Fibroblast of lung (primary cell): ENCODE data around the gene ECEL1. TPM values are rescaled to one million over a fixed set of nuclear protein-coding genes. Genes with fewer than 3 reads are reported as not detected.

ENCODE experiments used
- DNase-seq, 2 donors: peaks; one replicate each; pipeline versions ENCODE4 v3.0.0 to v3.0.0-alpha.2; 2010; ENCODE audit warnings: low read depth in 2 of 2
- H2AFZ ChIP-seq: 2 replicates; pipeline ENCODE4 v1.5.1; 2012; ENCODE audit warnings: low read length, control low read depth, inconsistent platforms
- H3K27ac ChIP-seq: 2 replicates; pipeline ENCODE4 v1.5.1; 2011; ENCODE audit warnings: low read length, control low read depth; ENCODE audit not compliant: insufficient read depth
- H3K27me3 ChIP-seq: 2 replicates; pipeline ENCODE4 v1.5.1; 2011; ENCODE audit warnings: mild to moderate bottlenecking, low read length; ENCODE audit not compliant: control insufficient read depth, insufficient read depth
- H3K36me3 ChIP-seq: 2 replicates; pipeline ENCODE4 v1.5.1; 2011; ENCODE audit warnings: low read length; ENCODE audit not compliant: control insufficient read depth, insufficient read depth
- H3K4me1 ChIP-seq: 2 replicates; pipeline ENCODE4 v1.5.1; 2011; ENCODE audit warnings: low read length; ENCODE audit not compliant: control insufficient read depth, insufficient read depth; ENCODE audit errors: extremely low read depth
- H3K4me2 ChIP-seq: 2 replicates; pipeline ENCODE4 v1.5.1; 2011; ENCODE audit warnings: low read length, control low read depth; ENCODE audit not compliant: insufficient read depth; ENCODE audit errors: extremely low read depth
- H3K4me3 ChIP-seq, 4 experiments: fragments of 200-600 bp in 1 of 4; sonication (generic) in 1 of 4; replicated peaks in 1 of 4; 2 replicates each; pipeline ENCODE4 v1.5.1; 2011 to 2016; ENCODE audit warnings: low read length in 4 of 4, low read depth in 3 of 4, mild to moderate bottlenecking in 3 of 4, control low read depth in 2 of 4, inconsistent platforms in 1 of 4, mixed read lengths in 1 of 4; ENCODE audit not compliant: insufficient read depth in 1 of 4; ENCODE audit errors: control extremely low read depth in 1 of 4
- H3K79me2 ChIP-seq: 2 replicates; pipeline ENCODE4 v1.5.1; 2012; ENCODE audit warnings: mild to moderate bottlenecking, low read length, inconsistent platforms; ENCODE audit not compliant: control insufficient read depth, insufficient read depth
- H3K9ac ChIP-seq: 2 replicates; pipeline ENCODE4 v1.5.1; 2011; ENCODE audit warnings: mild to moderate bottlenecking, low read length, control low read depth; ENCODE audit not compliant: insufficient read depth
- H3K9me3 ChIP-seq: 2 replicates; pipeline ENCODE4 v1.5.1; 2012; ENCODE audit warnings: low read depth, low read length; ENCODE audit not compliant: control insufficient read depth, insufficient read depth
- H4K20me1 ChIP-seq: 2 replicates; pipeline ENCODE4 v1.5.1; 2011; ENCODE audit warnings: low read length; ENCODE audit not compliant: control insufficient read depth, insufficient read depth; ENCODE audit errors: extremely low read depth
- EZH2 ChIP-seq: IDR thresholded peaks from 2 replicates; pipeline ENCODE4 v1.5.1; 2012; ENCODE audit warnings: low read length, control low read depth, mild to moderate bottlenecking; ENCODE audit errors: missing control alignments
- polyA plus RNA-seq, 2 donors: library from polyadenylated mRNA; depleted of rRNA in 1 of 2; stranded (reverse) in 1 of 2; unstranded in 1 of 2; fragments of >200 nt; gene quantifications; 2 replicates each; pipeline ENCODE4 v1.2.1, GENCODE V29; 2011 to 2012; ENCODE audit warnings: missing spikeins in 1 of 2
- total RNA-seq: library from RNA; depleted of rRNA; stranded (reverse); fragments of >200 nt; gene quantifications from 2 replicates; pipeline ENCODE4 v1.2.1, GENCODE V29; 2014
- TF ChIP-seq, protein P1 (sequence below), 2 donors: IDR thresholded peaks in 1 of 2; conservative IDR thresholded peaks in 1 of 2; 1 replicate in 1 of 2; 2 replicates in 1 of 2; pipeline ENCODE4 v1.5.1; 2011 to 2012; ENCODE audit warnings: low read length in 2 of 2, control low read depth in 1 of 2, inconsistent platforms in 1 of 2, low read depth in 1 of 2, mild to moderate bottlenecking in 1 of 2

Gene ECEL1
- total and polyA plus RNA-seq, 2 donors (not counting 1 experiment from before 2014, with no cell fraction given): not detected

- H3K4me2 ChIP-seq: no peak overlapping the region
- H3K27ac ChIP-seq: no peak overlapping the region
- no peaks in the 10 kb centered on the region for H3K79me2 ChIP-seq
- H2AFZ ChIP-seq: no peak overlapping the region
- H3K9me3 ChIP-seq: no peaks in the 10 kb centered on the region
- H3K36me3 ChIP-seq: no peaks in the 10 kb centered on the region
- TF ChIP-seq, protein P1, sequence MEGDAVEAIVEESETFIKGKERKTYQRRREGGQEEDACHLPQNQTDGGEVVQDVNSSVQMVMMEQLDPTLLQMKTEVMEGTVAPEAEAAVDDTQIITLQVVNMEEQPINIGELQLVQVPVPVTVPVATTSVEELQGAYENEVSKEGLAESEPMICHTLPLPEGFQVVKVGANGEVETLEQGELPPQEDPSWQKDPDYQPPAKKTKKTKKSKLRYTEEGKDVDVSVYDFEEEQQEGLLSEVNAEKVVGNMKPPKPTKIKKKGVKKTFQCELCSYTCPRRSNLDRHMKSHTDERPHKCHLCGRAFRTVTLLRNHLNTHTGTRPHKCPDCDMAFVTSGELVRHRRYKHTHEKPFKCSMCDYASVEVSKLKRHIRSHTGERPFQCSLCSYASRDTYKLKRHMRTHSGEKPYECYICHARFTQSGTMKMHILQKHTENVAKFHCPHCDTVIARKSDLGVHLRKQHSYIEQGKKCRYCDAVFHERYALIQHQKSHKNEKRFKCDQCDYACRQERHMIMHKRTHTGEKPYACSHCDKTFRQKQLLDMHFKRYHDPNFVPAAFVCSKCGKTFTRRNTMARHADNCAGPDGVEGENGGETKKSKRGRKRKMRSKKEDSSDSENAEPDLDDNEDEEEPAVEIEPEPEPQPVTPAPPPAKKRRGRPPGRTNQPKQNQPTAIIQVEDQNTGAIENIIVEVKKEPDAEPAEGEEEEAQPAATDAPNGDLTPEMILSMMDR (conservative IDR thresholded peaks at IDR 0.05 in 1 of 2, IDR thresholded peaks at IDR 0.05 in 1 of 2; ENCODE audit: low read depth in 1 of 2, low read length in 2 of 2): no peak
- no peak for TF ChIP-seq EZH2
- peaks cover 3% of the 10 kb centered on the region for H3K27me3 ChIP-seq
- H3K9ac ChIP-seq: no peak overlapping the region
- no peak for DNase-seq
- no peaks in the 10 kb centered on the region for H4K20me1 ChIP-seq
- H3K4me1 ChIP-seq: no peaks in the 10 kb centered on the region
- no peak overlapping the region for H3K4me3 ChIP-seq
Measured at GRCh38 chr2:232466221-232466620, 21.4 kb downstream of the ECEL1 start.

DNA sequence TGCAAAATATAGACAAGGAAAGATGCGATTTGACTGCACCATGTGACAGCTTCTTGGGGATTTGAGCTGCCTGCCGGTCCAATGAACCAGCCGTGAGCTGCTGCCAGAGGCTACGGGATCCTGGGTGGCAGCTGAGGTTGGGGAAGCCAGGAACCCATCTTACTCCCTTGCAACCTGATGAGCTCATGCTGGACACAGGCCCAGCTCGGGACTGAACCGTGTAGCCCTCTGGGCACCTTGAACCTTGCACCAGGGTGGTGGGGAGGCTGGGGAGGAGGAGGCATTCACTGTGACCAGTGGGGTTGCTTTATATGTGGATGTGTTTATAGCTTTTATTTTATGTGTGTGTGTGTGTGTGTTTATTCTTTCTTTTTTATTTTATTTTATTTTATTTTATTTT, 22.6 kb downstream of the ECEL1 start:
- H3K79me2 ChIP-seq: no peaks in the 10 kb centered on the region
- H3K27me3 ChIP-seq: peaks cover 3% of the 10 kb centered on the region
- no peak overlapping the region for H3K9ac ChIP-seq
- DNase-seq: no peak
- no peaks in the 10 kb centered on the region for H4K20me1 ChIP-seq
- H3K4me1 ChIP-seq: no peaks in the 10 kb centered on the region
- H3K4me2 ChIP-seq: no peak overlapping the region
- H3K9me3 ChIP-seq: no peaks in the 10 kb centered on the region
- no peaks in the 10 kb centered on the region for H3K36me3 ChIP-seq
- H3K4me3 ChIP-seq: no peak overlapping the region
- no peak overlapping the region for H2AFZ ChIP-seq
- no peak for TF ChIP-seq EZH2
- TF ChIP-seq, protein P1 (conservative IDR thresholded peaks at IDR 0.05 in 1 of 2, IDR thresholded peaks at IDR 0.05 in 1 of 2; ENCODE audit: low read depth in 1 of 2, low read length in 2 of 2): no peak
- H3K27ac ChIP-seq: no peak overlapping the region

DNA sequence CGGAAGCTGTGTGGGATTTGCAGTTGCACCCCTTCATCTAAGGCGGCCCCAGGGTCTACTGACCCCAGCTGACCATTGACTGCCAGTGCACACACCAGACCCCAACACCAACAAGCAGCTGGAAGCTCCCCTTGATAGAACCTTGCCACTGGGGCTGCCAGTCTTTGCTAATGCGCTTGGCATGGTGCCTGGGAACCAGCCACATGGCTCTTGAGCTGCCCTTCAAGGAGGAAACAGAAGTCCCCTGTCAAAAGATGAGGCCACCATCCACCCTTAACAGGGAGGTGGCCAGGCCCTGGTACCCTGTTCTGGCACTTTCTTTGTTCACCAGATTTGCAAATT, 23.1 kb downstream of the ECEL1 start:
- Histone ChIP-seq H3K4me2 (no peak overlapping the region), H3K79me2 (no peaks in the 10 kb centered on the region), H3K36me3 (no peaks in the 10 kb centered on the region), H3K27me3 (peaks cover 3% of the 10 kb centered on the region), H3K9me3 (no peaks in the 10 kb centered on the region), H3K9ac (no peak overlapping the region), H3K4me1 (no peaks in the 10 kb centered on the region), H3K27ac (no peak overlapping the region), H3K4me3 (no peak overlapping the region), H4K20me1 (no peaks in the 10 kb centered on the region), H2AFZ (no peak overlapping the region)
- no peak for DNase-seq
- TF ChIP-seq EZH2: no peak
- TF ChIP-seq, protein P1 (conservative IDR thresholded peaks at IDR 0.05 in 1 of 2, IDR thresholded peaks at IDR 0.05 in 1 of 2; ENCODE audit: low read depth in 1 of 2, low read length in 2 of 2): no peak
